ENCODE results near the gene SORCS1.

Gene SORCS1

GRCh38 chr10:107022600-107023354, 141.7 kb downstream of the SORCS1 start:
- no peak for DNase-seq
- ATAC-seq (replicated peaks) = no peak
- Mint-ChIP-seq H3K36me3 (ENCODE audit: insufficient read depth) (no peaks in the 10 kb centered on the region), H3K4me1 (ENCODE audit: low read depth in 2 of 2) (no peaks in the 10 kb centered on the region), H3K9me3 (peaks cover 0 to 3% of the 10 kb centered on the region in 2 donors), H3K4me3 (no peak overlapping the region), H3K27ac (no peak overlapping the region), H3K27me3 (no peaks in the 10 kb centered on the region)

- ATAC-seq (replicated peaks) (no peak), DNase-seq (no peak)
- no peaks in the 10 kb centered on the region for H3K4me1 Mint-ChIP-seq (ENCODE audit: low read depth in 2 of 2)
- H3K36me3 Mint-ChIP-seq (ENCODE audit: insufficient read depth) = no peaks in the 10 kb centered on the region
- H3K9me3 Mint-ChIP-seq = peaks cover 0 to 2% of the 10 kb centered on the region in 2 donors
- H3K4me3 Mint-ChIP-seq = no peak overlapping the region
- H3K27me3 Mint-ChIP-seq = no peaks in the 10 kb centered on the region
- H3K27ac Mint-ChIP-seq = no peak overlapping the region
Observed at GRCh38 chr10:107019154-107019553, 145.4 kb downstream of the SORCS1 start.

- ATAC-seq (replicated peaks) = no peak
- Mint-ChIP-seq H3K27me3 (no peaks in the 10 kb centered on the region), H3K36me3 (ENCODE audit: insufficient read depth) (peaks cover 4% of the 10 kb centered on the region), H3K27ac (no peak overlapping the region), H3K9me3 (peaks cover 0 to 4% of the 10 kb centered on the region in 2 donors), H3K4me3 (no peak overlapping the region), H3K4me1 (ENCODE audit: low read depth in 2 of 2) (no peaks in the 10 kb centered on the region)
- DNase-seq = no peak
Observed at GRCh38 chr10:107013258-107014006, 151.1 kb downstream of the SORCS1 start.

DNA sequence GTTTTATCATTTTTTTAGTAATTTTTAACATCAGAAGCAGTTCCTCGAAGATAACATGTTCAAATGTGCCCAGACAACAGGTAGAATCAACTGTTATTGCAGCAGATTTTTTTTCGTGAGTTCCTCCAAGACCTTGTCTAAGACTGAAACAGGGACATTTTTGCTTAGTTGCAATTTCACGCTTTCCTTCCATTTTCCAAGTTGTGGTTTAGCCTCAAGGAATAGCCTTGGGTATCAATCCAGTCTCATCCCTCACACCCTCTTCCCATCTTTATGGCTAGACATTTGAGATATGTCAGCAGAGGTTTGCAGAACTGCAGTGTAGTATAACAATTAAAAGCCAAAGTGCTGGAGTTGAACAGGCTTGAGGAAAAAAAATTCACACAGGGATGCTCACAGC, 152.5 kb downstream of the SORCS1 start:
- Mint-ChIP-seq H3K9me3 (peaks cover 0 to 4% of the 10 kb centered on the region in 2 donors), H3K27ac (no peak overlapping the region), H3K36me3 (ENCODE audit: insufficient read depth) (peaks cover 4% of the 10 kb centered on the region), H3K27me3 (no peaks in the 10 kb centered on the region), H3K4me1 (ENCODE audit: low read depth in 2 of 2) (no peaks in the 10 kb centered on the region), H3K4me3 (no peak overlapping the region)
- DNase-seq = no peak
- no peak for ATAC-seq (replicated peaks)

DNA sequence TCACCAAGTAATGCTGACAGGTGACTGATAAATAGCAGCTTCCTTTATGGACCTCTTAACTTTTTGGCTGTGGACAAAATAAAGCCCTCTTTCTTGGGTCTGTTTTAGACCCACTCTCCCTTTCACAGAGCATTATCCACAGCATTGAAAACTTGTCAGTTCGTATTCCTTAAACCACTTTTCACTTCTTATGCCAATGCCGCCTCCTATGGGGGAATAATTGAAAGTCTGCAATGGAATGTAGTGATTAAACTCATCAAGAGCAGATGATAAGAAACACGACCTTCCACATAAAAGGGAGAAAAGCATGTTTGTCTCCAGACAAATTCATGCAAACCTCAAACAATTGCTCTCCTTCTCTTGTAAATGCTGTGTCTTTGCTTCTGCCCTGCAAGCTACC, 153.4 kb downstream of the SORCS1 start:
- DNase-seq (no peak), ATAC-seq (replicated peaks) (no peak)
- H3K36me3 Mint-ChIP-seq (ENCODE audit: insufficient read depth) = peaks cover 4% of the 10 kb centered on the region
- H3K27ac Mint-ChIP-seq = no peak overlapping the region
- H3K4me1 Mint-ChIP-seq (ENCODE audit: low read depth in 2 of 2) = no peaks in the 10 kb centered on the region
- no peak overlapping the region for H3K4me3 Mint-ChIP-seq
- H3K27me3 Mint-ChIP-seq = no peaks in the 10 kb centered on the region
- H3K9me3 Mint-ChIP-seq = peaks cover 0 to 4% of the 10 kb centered on the region in 2 donors

- Mint-ChIP-seq H3K4me1 (ENCODE audit: low read depth in 2 of 2) (no peaks in the 10 kb centered on the region), H3K27ac (no peak overlapping the region), H3K36me3 (ENCODE audit: insufficient read depth) (peaks cover 4% of the 10 kb centered on the region), H3K9me3 (peaks cover 0 to 4% of the 10 kb centered on the region in 2 donors), H3K4me3 (no peak overlapping the region), H3K27me3 (no peaks in the 10 kb centered on the region)
- ATAC-seq (replicated peaks) = no peak
- no peak for DNase-seq
Observed at GRCh38 chr10:107010531-107010930, 154.0 kb downstream of the SORCS1 start.

DNA sequence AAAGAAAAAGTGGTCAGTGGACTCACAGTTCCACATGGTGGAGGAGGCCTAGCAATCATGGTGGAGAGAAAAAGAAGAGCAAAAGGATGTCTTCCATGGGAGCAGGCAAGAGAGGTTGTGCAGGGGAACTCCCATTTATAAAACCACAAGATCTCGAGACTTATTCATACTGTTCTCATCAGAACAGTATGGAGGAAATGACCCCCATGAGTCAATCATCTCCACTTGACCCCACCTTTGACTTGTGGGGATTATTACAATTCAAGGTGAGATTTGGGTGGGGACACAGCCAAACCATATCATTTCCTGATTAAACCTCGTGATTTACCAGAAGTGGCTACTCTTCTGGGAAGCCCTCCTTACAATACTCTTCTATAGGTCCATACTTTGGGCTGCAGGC, 160.1 kb downstream of the SORCS1 start:
- DNase-seq (no peak), ATAC-seq (replicated peaks) (no peak)
- Mint-ChIP-seq H3K9me3 (peaks cover 7 to 11% of the 10 kb centered on the region in 2 donors), H3K27ac (no peak overlapping the region), H3K27me3 (no peaks in the 10 kb centered on the region), H3K36me3 (ENCODE audit: insufficient read depth) (peaks cover 3% of the 10 kb centered on the region), H3K4me1 (ENCODE audit: low read depth in 2 of 2) (peaks cover 0 to 1% of the 10 kb centered on the region in 2 donors), H3K4me3 (no peak overlapping the region)

DNA sequence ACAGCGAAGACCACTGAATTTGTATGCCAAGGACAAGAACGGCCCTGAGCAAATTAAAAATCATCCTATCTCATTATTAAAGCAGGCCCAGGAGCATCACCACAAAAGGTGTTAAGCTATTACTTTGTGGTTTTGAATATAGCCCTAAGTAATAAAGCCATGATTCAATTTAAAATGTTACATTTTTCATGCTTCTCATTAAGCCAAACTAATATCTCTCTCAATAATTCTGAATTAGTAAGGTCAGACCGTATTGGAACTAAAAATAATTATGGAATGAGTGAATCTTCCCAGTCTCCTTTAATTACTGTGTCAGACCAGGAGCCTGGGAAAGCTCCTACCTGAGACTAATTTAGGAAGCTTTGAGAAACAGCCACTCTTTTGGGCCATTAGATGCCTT, 162.4 kb downstream of the SORCS1 start:
- peaks cover 3% of the 10 kb centered on the region for H3K36me3 Mint-ChIP-seq (ENCODE audit: insufficient read depth)
- peaks cover 0 to 1% of the 10 kb centered on the region in 2 donors for H3K4me1 Mint-ChIP-seq (ENCODE audit: low read depth in 2 of 2)
- no peak for ATAC-seq (replicated peaks)

GRCh38 chr10:106999118-106999707, 165.3 kb downstream of the SORCS1 start:
- H3K36me3 Mint-ChIP-seq (ENCODE audit: insufficient read depth) = peaks cover 3% of the 10 kb centered on the region
- H3K4me1 Mint-ChIP-seq (ENCODE audit: low read depth in 2 of 2) = peaks cover 0 to 1% of the 10 kb centered on the region in 2 donors
- H3K9me3 Mint-ChIP-seq = peaks cover 12 to 17% of the 10 kb centered on the region in 2 donors
- DNase-seq = no peak
- no peak for ATAC-seq (replicated peaks)
- H3K27me3 Mint-ChIP-seq = no peaks in the 10 kb centered on the region
- H3K4me3 Mint-ChIP-seq = no peak overlapping the region
- no peak overlapping the region for H3K27ac Mint-ChIP-seq

More for the DNA sequence above, 162.4 kb downstream of the SORCS1 start:
- H3K27ac Mint-ChIP-seq = no peak overlapping the region
- no peak for DNase-seq
- H3K4me3 Mint-ChIP-seq = no peak overlapping the region
- no peaks in the 10 kb centered on the region for H3K27me3 Mint-ChIP-seq
- peaks cover 12 to 16% of the 10 kb centered on the region in 2 donors for H3K9me3 Mint-ChIP-seq

DNA sequence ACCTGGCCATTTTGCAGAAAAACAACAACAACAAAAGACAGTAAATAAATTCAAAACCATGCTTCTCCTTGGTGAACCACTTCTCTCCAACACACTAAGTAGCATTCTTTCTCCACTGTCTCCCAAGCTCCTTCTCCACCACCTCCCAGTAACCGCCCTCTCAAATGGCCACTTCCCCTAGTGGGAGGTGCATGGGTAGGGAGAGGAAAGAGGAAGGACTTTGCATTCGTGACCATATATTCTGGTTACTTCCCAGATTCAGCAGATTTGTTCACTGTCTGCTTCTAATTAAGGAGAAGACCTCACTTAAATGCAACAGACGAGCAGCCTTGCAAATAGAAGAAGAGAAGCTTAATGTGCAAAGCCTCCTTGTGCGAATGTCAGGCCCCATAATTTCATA, 166.8 kb downstream of the SORCS1 start:
- H3K4me1 Mint-ChIP-seq (ENCODE audit: low read depth in 2 of 2) = no peaks in the 10 kb centered on the region
- H3K27me3 Mint-ChIP-seq = no peaks in the 10 kb centered on the region
- peaks cover 10 to 17% of the 10 kb centered on the region in 2 donors for H3K9me3 Mint-ChIP-seq
- no peak overlapping the region for H3K4me3 Mint-ChIP-seq
- DNase-seq (no peak), ATAC-seq (replicated peaks) (no peak)
- H3K36me3 Mint-ChIP-seq (ENCODE audit: insufficient read depth) = no peaks in the 10 kb centered on the region
- no peak overlapping the region for H3K27ac Mint-ChIP-seq

DNA sequence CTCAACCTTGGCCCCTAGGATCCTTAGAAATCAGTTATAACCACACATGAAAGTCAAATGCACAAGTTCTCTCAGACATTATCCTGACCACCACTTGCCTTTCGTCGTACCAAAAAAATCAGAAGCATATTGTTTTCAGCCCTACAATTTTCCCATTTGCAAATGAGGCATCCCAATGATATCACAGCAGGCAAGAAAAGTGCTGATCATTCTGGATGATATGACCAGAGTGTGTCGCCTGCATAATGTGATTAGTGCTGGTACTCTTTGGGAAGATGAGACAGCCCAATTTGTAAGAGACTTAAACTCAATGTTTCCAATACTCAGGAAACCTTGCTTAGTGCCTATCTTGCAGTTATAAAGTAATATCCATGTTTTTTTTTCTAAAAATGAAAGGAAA, 168.0 kb downstream of the SORCS1 start:
- no peak for DNase-seq
- ATAC-seq (replicated peaks) = no peak
- Mint-ChIP-seq H3K4me3 (no peak overlapping the region), H3K36me3 (ENCODE audit: insufficient read depth) (no peaks in the 10 kb centered on the region), H3K27ac (no peak overlapping the region), H3K27me3 (no peaks in the 10 kb centered on the region), H3K4me1 (ENCODE audit: low read depth in 2 of 2) (no peaks in the 10 kb centered on the region), H3K9me3 (peaks cover 10 to 16% of the 10 kb centered on the region in 2 donors)

GRCh38 chr10:106992055-106992454, 172.5 kb downstream of the SORCS1 start:
- Mint-ChIP-seq H3K27ac (no peak overlapping the region), H3K4me3 (no peak overlapping the region), H3K27me3 (no peaks in the 10 kb centered on the region), H3K4me1 (ENCODE audit: low read depth in 2 of 2) (no peaks in the 10 kb centered on the region), H3K9me3 (peaks cover 7 to 8% of the 10 kb centered on the region in 2 donors), H3K36me3 (ENCODE audit: insufficient read depth) (no peaks in the 10 kb centered on the region)
- ATAC-seq (replicated peaks) (no peak), DNase-seq (no peak)

DNA sequence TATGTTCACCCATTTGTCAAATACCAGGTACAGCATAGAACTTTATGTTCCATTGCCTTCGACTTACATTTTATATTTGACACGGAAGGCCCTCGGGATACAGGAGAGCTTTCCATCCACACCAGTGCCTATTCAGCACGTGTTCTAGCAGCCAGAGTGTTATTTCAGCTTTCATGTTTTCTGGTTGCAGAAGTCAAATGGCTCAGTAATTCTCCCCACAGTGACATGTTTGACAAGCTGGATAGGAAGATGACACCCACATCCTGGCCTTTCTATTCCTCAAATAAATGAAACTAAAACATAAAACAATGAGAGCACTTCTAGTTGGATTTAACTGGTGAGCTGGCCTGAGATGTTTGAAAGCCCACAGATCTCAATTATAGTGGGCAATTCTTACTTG, 173.4 kb downstream of the SORCS1 start:
- H3K27ac Mint-ChIP-seq = no peak overlapping the region
- H3K9me3 Mint-ChIP-seq = peaks cover 6 to 7% of the 10 kb centered on the region in 2 donors
- no peaks in the 10 kb centered on the region for H3K27me3 Mint-ChIP-seq
- H3K36me3 Mint-ChIP-seq (ENCODE audit: insufficient read depth) = no peaks in the 10 kb centered on the region
- DNase-seq = no peak
- no peaks in the 10 kb centered on the region for H3K4me1 Mint-ChIP-seq (ENCODE audit: low read depth in 2 of 2)
- no peak for ATAC-seq (replicated peaks)
- no peak overlapping the region for H3K4me3 Mint-ChIP-seq

DNA sequence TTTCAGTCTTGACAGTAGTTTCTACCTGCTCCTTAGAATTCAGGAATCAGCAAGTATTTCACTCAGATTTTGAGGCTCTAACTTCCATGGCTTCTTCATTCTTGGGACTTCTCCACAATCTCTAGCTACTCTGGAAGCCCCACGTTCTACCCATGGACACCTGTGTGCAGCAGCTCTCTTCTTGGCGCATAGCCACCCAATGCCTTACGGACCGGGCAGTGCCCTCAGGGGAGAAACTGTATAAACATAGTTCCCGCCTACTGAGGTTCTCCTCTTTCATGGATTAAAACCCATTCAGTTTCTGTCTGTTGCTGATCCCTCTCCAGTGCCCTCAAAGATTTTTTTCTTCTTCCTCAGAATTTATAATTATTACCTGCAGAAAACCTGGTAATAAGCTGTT, 177.1 kb downstream of the SORCS1 start:
- peaks cover 7 to 10% of the 10 kb centered on the region in 2 donors for H3K9me3 Mint-ChIP-seq
- H3K27me3 Mint-ChIP-seq = no peaks in the 10 kb centered on the region
- no peaks in the 10 kb centered on the region for H3K36me3 Mint-ChIP-seq (ENCODE audit: insufficient read depth)
- no peak overlapping the region for H3K27ac Mint-ChIP-seq
- DNase-seq (no peak), ATAC-seq (replicated peaks) (no peak)
- no peaks in the 10 kb centered on the region for H3K4me1 Mint-ChIP-seq (ENCODE audit: low read depth in 2 of 2)
- H3K4me3 Mint-ChIP-seq = no peak overlapping the region

All from effector memory CD8-positive, alpha-beta T cell (primary cell).